ENCODE data around the gene ERV3-1.
"Not testable (repeated sequence)": the region's sequence is repeated elsewhere in the genome, so short reads cannot be mapped to it uniquely, and the experiment has no call there.

ERV3-1 gene, protein sequence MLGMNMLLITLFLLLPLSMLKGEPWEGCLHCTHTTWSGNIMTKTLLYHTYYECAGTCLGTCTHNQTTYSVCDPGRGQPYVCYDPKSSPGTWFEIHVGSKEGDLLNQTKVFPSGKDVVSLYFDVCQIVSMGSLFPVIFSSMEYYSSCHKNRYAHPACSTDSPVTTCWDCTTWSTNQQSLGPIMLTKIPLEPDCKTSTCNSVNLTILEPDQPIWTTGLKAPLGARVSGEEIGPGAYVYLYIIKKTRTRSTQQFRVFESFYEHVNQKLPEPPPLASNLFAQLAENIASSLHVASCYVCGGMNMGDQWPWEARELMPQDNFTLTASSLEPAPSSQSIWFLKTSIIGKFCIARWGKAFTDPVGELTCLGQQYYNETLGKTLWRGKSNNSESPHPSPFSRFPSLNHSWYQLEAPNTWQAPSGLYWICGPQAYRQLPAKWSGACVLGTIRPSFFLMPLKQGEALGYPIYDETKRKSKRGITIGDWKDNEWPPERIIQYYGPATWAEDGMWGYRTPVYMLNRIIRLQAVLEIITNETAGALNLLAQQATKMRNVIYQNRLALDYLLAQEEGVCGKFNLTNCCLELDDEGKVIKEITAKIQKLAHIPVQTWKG

DNA sequence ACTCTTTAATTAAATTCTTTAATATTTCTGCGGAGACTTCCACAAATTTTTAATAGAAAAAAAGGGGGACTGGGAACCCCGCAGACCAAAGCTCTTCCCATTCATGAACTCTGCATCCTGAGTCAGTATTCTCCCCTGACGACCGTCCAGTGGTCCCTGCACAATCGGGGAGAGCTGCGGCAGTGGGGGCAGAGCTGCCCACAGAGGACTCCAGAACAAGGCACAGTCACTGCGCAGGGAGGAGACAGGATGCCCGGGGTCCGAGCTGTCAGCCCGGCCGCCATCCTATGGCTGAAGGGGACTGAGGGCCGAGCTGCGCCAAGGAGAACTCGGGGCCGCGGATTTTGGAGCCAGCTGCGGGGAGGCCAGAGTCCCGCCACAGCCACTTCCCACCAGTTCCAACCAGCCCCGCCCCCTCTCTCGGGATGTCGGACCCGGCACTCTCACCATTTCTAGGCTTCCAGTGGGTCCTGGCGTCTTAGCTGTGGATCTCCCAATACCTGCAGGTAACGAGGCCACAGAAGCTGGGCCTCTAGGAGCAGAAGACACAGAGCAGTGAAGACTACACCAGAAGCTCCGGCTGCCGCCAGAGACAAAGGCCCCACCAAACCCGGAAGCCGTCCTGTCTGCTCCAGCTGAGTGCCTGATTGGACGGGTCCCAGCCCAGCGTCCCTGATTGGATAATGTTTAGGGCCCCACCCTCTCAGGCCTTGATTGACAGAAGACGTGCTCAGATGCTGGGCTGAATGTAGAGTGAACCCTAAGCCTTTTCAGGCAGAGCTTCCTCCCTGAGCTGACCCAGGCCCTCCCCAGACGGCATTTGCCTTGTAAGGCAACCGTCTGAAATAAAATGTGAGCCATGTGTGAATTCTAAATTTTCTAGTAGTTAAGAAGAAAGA is at the start of gene ERV3-1:
Gene ERV3-1, minus strand, starts transcription at position 594 of the 899 bp plus-strand sequence. CDS start 13,661 bp downstream, outside the sequence.
- peak; percentile 80 to 89 for DNase-seq (ENCODE audit: low read depth in 2 of 2)

DNA sequence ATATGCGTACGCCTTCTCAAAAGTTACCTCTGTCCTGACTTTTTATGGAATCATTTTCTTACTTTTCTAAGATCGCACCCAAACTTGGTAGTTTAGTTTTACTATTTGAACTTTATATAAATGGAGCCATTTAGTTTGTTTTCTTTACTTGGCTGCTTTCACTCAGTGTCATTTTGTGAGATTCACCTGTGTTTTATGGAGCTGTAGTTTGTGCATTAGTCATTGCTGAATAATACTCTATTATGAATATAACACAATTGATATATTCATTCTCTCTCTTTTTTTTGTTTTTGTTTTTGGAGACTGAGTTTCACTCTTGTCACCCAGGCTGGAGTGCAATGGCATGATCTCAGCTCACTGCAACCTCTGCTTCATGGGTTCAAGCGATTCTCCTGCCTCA is 49.3 kb upstream of the ERV3-1 start:
- not testable (repeated sequence) for DNase-seq (ENCODE audit: low read depth in 2 of 2)

DNA sequence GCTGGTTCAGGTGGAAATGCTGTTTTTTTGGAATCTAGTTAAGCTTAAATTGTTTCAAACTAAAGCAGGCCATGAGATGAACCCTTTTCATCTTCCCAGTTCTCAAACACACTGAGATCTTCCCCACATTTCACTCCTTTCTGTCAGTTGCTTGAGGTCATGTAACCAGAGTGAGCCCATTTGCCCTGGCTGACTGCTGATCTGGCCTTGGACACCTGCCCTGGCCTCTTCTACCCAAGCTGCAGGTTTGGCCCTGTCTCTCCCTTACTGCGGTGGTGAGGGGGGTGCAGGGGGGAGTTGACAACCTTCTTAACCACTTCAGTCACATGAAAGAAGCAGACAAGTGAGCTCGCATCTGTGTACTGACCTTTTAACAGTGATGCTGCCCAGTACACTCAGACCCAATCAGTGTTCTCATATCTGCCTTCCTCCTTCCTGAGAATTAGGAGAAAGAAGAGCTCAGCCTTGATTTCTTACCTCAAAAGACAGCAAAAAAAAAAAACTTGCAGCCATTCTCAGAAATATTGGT is 48.0 kb upstream of the ERV3-1 start:
- DNase-seq (ENCODE audit: low read depth in 2 of 2) = not testable (repeated sequence)

DNA sequence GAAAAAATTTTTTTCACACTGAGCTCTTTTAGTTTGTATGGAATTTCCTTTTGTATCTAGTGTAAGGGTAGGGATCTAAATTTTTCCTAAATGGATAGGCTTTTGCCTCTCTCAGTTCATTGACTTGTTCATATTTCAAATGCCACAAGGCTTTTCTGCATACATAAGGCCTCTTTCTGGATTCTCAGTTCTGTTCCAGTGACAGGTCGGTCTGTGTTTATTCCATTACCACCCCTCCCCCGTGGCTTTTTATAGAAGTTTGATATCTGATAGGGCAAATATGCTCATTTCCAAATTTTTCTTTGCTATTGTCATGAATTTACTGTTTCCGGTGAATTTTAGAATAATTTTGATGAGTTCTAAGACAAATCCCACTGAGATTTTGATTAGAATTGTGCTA is 45.2 kb upstream of the ERV3-1 start:
- not testable (repeated sequence) for DNase-seq (ENCODE audit: low read depth in 2 of 2)

DNA sequence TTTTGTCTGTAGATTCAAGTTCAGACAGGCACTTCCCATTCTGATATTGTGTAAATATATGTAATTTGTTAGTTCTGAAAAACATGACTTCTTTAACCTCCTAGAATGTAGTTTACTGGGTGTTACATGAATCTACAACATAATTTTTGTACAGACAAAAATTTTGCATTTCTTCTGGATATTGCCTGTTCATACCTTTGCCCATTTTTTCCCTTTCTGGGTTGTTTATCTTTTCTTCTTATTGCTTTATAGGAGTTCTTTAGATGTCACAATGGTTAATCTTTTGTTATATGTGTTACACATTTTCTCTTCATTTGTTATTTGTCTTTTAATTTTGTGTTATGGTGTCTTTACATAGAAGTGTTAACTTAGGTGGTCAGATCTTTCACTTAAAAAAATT is 44.7 kb upstream of the ERV3-1 start:
- not testable (repeated sequence) for DNase-seq (ENCODE audit: low read depth in 2 of 2)

DNA sequence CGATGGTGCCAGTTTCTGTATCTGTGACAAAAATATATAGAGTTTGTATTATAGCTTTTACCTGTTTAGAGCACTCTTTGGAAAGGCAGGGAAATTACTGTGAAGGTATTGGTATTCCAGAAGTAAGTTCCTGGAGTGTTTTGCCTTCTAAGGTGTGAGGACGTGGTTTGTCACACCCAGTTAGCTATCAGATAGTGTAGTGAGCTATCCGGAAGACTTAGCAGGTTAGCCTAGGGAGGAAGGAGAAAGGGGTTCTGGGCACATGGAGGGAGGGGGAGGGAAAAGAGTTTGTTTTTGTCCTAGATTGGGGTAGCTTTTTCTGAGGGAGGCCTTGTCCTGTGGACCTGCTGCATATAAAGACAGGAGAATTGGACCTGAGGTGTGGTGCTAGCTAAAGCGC is 39.8 kb upstream of the ERV3-1 start:
- DNase-seq (ENCODE audit: low read depth in 2 of 2) = not testable (repeated sequence)

DNA sequence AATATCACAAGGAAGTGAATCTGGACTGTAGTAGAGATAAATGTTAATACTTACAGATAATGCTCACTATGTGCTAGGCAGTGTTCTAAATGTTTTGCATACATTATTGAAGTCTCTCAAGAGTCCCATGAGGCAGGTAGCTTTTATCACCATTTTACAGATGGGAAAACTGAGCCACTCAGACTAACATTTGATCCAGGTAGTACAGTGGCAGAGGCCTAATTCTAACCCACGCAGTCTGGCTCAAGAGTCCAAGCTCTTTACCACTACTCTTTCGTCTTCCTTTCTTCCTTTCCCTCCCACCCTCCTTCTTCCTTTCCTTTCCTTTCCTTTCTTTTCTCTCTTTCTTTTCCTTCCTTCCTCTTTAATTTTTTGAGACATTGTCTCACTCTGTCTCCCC is 39.1 kb upstream of the ERV3-1 start:
- not testable (repeated sequence) for DNase-seq (ENCODE audit: low read depth in 2 of 2)

DNA sequence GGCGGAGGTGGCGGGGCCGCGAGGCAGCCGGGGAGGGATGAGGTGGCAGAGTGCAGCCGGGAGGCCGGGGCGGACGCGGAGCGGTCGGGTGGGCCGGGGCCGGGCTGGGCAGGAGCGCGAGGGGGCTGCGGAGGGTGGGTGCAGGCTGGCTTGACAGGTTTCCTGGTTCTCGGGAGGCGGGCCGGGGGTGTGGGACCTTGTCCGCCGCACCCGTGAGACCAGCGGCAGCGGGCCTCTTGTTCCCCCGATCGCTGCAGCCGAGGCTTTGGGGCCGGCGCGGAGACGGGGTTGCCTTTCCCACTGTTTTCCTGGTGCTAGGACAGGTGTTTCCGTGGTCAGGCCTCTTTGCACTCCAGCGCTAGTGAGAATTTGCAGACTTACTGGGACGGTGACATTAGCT is 32.3 kb upstream of the ERV3-1 start:
- DNase-seq (ENCODE audit: low read depth in 2 of 2) = not testable (repeated sequence)

DNA sequence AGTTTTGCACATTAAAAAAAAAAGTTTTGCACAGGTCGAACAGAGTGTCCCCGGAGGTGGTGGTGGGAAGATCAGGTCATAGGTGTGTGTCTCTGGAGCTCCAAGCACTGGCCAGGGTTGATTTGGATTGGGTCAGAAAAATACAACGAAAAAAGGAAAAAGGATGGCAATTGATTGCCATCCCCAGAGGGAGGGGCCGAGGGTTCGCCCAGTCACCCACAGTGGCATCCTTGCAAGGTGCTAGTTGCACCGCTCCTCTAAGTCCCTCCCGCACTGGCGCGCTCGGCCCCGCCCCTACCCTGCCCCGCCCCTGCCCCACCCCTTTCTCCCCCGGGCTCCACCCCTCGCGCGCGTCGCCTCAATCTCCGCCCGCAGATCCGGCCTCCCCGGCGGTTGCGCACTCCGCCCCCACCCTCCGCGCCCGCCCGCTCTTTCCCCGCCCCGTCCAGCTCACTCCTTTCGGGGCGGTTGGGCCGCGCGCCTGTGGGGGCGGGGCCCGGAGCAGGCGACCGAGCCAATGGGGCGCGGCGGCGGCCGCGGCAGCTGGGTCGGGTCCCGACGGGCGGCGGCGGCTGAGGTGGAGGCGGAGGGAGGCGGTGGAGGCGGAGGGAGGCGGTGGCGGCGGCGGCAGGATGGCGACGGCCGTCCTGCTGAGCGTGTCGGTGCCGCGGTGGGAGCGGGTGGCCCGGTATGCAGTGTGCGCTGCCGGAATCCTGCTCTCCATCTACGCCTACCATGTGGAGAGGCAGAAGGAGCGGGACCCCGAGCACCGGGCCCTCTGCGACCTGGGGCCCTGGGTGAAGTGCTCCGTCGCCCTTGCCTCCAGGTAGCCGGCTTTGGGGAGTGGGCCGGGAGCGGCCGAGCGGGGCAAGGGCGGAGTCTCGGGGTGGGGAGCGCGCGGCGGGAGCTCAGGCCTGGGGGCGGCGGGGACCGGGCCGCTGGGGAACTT is 31.5 kb upstream of the ERV3-1 start:
- peak; percentile 87 to 88 for DNase-seq (ENCODE audit: low read depth in 2 of 2)

DNA sequence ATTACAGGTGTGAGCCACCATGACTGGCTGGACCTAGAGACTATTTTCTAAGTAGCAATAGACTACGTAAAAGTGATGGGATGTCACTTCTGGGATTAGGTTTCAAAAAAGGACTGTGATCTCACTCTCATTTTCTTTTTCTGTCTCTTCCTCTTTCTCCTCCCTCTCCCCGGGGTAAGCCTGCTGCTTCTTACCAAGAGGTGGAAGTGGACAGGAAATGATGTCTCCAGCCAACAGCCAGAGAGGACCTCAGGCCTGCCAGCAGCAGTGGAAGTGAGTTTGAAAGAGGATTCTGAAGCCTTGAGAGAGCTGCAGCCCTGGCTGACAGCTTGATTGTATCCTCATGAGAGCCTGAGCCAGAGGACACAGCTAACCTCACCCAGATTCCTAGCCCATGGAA is 30.0 kb upstream of the ERV3-1 start:
- DNase-seq (ENCODE audit: low read depth in 2 of 2) = not testable (repeated sequence)

DNA sequence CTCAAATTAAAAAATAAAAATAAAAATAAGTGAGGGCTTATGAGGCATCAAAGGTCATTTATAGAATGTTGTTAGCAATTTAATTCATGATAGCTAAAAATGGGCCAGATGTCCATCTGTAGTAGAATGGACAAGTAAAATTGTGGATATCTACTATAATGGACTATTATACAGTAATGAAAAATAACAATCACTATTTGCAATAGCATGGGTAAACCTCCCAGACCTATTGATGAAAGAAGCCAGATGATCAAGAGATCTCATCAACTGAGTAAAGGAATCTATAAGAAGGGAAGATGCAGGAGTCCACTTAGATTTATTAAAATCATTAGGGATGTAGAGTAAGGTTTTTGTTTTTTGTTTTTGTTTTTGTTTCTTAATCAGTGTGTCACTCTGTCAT is 29.0 kb upstream of the ERV3-1 start:
- not testable (repeated sequence) for DNase-seq (ENCODE audit: low read depth in 2 of 2)

DNA sequence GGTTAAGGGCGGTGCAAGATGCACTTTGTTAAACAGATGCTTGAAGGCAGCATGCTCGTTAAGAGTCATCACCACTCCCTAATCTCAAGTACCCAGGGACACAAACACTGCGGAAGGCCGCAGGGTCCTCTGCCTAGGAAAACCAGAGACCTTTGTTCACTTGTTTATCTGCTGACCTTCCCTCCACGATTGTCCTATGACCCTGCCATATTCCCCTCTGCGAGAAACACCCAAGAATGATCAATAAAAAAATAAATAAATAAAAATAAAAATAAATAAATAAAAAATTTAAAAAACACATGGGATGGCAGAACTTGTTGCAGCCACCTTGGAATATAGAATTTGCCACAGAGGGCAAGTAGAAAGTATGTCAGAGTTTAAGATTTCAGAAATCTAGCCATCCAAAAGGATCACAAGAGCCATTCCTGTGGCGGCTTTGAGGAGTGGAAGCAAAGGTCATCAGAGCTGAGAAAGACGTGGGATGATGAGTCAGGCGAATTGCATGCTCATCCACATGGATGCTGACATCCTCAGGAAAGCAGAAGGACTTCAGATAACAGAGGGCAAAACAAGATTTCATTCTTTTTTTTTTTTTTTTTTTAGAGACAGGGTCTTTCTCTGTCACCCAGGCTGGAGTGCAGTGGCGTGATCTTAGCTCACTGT is 27.8 kb upstream of the ERV3-1 start:
- not testable (repeated sequence) for DNase-seq (ENCODE audit: low read depth in 2 of 2)

DNA sequence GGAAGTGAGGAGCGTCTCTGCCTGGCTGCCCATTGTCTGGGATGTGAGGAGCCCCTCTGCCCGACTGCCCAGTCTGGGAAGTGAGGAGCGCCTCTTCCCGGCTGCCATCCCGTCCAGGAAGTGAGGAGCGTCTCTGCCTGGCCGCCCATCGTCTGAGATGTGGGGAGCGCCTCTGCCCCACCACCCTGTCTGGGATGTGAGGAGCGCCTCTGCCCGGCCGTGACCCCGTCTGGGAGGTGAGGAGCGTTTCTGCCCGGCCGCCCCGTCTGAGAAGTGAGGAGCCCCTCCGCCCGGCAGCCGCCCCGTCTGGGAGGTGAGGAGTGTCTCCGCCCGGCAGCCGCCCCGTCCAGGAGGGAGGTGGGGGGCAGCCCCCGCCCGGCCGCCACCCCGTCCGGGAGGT is 26.9 kb upstream of the ERV3-1 start:
- not testable (repeated sequence) for DNase-seq (ENCODE audit: low read depth in 2 of 2)

DNA sequence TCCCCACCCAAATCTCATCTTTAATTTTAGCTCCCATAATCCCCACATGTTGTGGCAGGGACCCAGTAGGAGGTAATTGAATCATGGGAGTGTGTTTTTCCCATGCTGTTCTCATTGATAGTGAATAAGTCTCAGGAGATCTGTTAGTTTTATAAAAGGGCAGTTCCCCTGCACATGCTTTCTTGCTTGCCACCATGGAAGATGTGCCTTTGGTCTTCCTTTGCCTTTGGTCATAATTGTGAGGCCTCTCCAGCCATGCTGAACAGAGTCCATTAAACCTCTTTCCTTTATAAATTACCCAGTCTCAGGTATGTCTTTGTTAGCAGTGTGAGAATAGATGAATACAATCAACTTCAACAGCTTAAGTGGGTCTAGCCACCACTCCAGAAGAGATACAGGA is 18.5 kb upstream of the ERV3-1 start:
- not testable (repeated sequence) for DNase-seq (ENCODE audit: low read depth in 2 of 2)

DNA sequence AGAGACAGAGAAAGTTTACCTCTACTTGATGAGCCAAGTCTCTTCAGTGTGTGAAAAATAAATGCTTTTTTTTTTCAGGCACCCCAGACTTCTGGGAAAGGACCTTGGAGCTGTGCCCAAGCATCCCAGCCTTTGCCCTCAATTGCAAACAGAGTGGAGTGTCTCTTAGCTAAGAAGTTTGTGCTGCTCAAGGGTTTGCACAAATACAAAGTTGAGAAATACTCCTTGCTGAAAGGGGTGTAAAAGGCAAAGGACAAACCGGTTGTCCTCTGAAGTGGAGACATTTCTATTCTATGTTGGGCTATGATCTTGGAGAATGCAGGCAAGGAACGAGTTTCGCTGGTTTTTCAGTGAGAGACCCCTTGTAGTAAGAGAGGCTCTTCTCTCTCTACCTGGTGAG is 14.5 kb upstream of the ERV3-1 start:
- DNase-seq (ENCODE audit: low read depth in 2 of 2) = not testable (repeated sequence)

DNA sequence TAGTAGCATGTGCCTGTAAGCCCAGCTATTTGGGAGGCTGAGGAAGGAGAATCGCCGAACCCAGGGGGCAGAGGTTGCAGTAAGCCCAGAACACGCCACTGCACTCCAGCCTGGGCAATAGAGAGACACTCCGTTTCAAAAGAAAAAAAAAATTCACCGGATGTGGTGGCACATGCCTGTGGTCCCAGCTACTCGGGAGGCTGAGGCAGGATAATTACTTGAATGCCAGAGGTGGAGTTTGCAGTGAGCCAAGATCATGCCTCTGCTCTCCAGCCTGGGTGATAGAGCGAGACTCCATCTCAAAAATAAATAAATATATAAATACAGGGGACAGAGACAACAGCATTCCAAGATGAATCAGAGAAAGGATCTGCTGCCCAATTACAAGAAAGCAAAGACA is 3.4 kb upstream of the ERV3-1 start:
- not testable (repeated sequence) for DNase-seq (ENCODE audit: low read depth in 2 of 2)

DNA sequence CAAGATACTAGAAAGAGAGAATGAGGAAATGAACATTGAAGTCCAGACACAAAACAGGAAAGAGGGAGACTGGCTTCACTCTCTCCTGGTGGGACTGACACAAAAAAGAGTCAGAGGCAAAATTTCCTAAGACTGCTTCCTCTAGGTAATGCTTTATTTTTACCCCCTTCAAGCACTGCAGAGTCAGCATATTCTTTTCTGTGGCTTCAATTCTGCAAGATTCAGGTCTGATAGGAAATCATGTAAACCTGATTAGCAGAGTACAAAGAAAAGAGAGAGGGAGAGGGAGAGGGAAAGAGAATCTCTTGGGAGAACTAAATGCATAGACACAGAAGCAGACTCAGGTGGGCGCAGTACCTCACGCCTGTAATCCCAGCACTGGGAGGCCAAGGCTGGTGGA is 2.9 kb upstream of the ERV3-1 start:
- DNase-seq (ENCODE audit: low read depth in 2 of 2) = not testable (repeated sequence)

DNA sequence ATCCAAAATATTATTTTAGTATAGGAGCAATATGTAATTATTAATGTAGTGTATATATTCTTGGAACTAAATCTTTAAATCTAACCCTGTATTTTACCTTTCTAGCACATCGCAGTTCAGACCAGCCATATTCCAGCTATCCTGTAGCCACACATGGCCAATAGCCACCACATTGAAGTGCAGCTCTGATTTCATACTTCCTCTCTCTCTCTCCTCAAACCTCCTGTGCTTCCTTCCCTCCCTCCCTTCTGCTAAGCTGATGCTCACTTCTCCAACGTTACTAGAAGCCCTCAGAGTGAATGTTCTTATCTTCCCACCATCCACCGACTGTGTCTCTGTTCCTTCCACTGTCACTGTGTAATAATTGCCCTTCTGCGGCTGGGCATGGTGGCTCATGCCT is 549 bp upstream of the ERV3-1 start:
- not testable (repeated sequence) for DNase-seq (ENCODE audit: low read depth in 2 of 2)

DNA sequence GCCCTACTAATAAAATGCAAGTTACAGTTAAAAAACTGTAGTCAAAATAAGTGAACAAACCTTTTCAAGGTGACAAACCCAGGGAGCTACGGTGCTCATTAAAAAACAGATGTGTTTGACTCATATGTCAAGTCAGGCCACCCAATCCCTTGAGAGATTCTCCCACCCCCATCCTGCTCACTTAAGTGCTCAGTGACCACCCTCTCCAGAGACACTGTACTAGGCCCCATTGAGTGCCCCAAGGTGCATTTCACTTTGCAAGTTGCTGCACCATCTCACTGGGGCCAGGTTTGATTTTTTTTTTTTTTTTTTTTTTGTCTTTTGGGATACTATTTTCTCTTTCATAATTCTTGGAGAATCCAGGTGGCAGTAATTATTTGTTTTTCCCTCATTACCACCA is 1.9 kb downstream of the ERV3-1 start:
- DNase-seq (ENCODE audit: low read depth in 2 of 2) = no peak

DNA sequence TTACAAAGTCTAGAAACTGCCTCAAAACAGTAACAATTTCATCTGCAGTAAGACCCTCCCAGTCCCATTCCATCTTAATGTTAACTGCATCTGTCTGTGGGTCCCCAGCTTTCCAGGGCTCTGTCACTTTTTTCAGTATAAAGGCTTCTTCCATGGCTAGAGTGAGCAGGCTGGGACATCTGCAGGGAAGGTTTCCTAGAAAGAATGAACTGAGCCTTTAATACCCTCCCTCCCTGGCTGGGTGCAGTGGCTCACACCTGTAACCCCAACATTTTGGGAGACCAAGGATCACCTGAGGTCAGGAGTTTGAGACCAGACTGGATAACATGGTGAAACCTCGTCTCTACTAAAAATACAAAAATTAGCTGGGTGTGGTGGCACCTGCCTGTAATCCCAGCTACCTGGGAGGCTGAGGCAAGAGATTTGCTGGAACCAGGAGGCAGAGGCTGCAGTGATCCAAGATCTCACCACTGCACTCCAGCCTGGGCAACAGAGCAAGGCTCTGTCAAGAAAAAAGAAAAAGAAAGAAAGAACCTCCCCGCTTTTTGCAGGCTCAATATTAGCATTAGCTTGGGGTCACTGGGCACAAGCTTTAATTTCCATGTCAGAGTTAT is 3.4 kb downstream of the ERV3-1 start:
- DNase-seq (ENCODE audit: low read depth in 2 of 2) = no peak
